Activated CD4-positive, alpha-beta T cell treated with anti-CD3 and anti-CD28 coated beads for 36 hours (primary cell): ENCODE results near the gene B9D2. TPM values are rescaled to one million over a fixed set of nuclear protein-coding genes. Genes with fewer than 3 reads are reported as not detected.
"Not testable (repeated sequence)": the region's sequence is repeated elsewhere in the genome, so short reads cannot be mapped to it uniquely, and the experiment has no call there.

ENCODE experiments used
- ATAC-seq: fragments of 200-7000 bp; cut with Tn5 transposase; one replicate; pipeline ENCODE4 v1.10.0; 2021; ENCODE audit warnings: mild to moderate bottlenecking, moderate library complexity
- CTCF ChIA-PET: fragments of 350-600 bp; sonication (Branson Sonifier 250); formaldehyde crosslinking; loops from one replicate; lab custom pipeline; 2021; ENCODE audit warnings: antibody characterized with exemption; lab: Charles Lee
- POLR2A ChIA-PET: fragments of 350-600 bp; sonication (Branson Sonifier 250); formaldehyde crosslinking; loops from one replicate; lab custom pipeline; 2021; ENCODE audit warnings: antibody characterized with exemption, inconsistent platforms; lab: Charles Lee
- DNase-seq: peaks from one replicate; pipeline ENCODE4 v3.0.0-alpha.2; 2020
- H3K27ac Mint-ChIP-seq: one replicate; pipeline ENCODE4 v1.8.0; 2021; ENCODE audit warnings: mixed read lengths
- H3K27me3 Mint-ChIP-seq: one replicate; pipeline ENCODE4 v1.8.0; 2021; ENCODE audit warnings: mixed read lengths
- H3K36me3 Mint-ChIP-seq: one replicate; pipeline ENCODE4 v1.8.0; 2021; ENCODE audit warnings: low read depth, mixed read lengths
- H3K4me1 Mint-ChIP-seq: one replicate; pipeline ENCODE4 v1.8.0; 2021; ENCODE audit warnings: mixed read lengths
- H3K4me3 Mint-ChIP-seq: one replicate; pipeline ENCODE4 v1.8.0; 2021; ENCODE audit warnings: mild to moderate bottlenecking, moderate library complexity, mixed read lengths
- H3K9me3 Mint-ChIP-seq: one replicate; pipeline ENCODE4 v1.8.0; 2021; ENCODE audit warnings: low read depth, mixed read lengths
- intact Hi-C, 2 experiments: fragments of 100-400 bp; cut with DNase I in 1 of 2; cut with micrococcal nuclease in 1 of 2; formaldehyde crosslinking; loops; one replicate each; pipeline versions ENCODE4 v1.14.2 to v1.15.1; 2022 to 2024; cut with DNase I, micrococcal nuclease
- total RNA-seq, 2 experiments: library from RNA; stranded (reverse); gene quantifications; one replicate each; pipeline ENCODE4 v1.2.3, GENCODE V29; 2021

Gene B9D2
- total RNA-seq, 2 experiments from 2014 or later, result 4.0 to 5.2 TPM

DNA sequence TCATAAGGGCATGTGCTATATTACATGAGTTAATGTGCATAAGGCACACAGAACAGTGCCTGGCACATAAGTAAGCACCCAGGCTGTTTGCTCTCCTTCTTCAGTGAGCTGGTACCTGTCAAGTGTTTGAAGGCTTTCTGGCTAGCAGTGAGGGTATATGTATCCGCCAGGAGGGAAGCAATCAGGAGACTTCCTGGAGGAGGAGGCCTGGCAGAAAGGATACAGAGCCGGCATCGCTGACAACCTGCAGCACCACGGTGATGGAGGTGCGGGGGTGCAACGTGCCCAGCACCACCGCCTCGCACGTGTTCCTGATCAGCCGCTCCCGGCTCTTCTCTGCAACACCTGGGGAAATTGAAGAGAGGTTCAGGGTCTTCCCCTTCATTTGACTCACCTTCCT is 27.7 kb upstream of the B9D2 start:
- DNase-seq, result no peak
- intact Hi-C loops, result no loop called here
- POLR2A ChIA-PET, result no interaction called here
- no peak for ATAC-seq
- Mint-ChIP-seq H3K9me3 (no peaks in the 10 kb centered on the region), H3K36me3 (peaks cover 25% of the 10 kb centered on the region), H3K4me1 (peaks cover 12% of the 10 kb centered on the region), H3K4me3 (no peak overlapping the region), H3K27ac (no peak overlapping the region), H3K27me3 (no peaks in the 10 kb centered on the region)
- CTCF ChIA-PET, result no interaction called here

DNA sequence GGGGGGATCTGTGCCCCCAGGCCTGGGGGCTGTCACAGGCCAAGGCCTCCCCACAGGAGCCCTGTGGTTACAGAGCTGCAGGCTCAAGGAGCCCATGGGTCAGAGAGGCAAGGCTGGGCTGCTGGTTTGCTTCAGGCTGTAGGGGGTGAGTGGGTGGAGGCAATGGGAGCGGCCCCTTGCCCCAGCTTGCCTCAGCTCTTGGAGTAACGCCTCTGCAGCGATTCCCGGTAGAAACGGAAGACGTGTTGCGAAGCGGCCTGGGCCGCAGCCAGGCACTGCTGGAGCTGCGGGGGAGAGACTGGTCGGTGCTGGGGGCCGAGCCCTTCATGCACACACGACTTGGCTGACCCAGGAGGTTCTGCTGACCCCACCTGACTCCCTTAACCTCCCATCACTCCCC is 22.5 kb upstream of the B9D2 start:
- CTCF ChIA-PET, result interaction anchor here (0.6 to 0.7 kb wide), 2 partner anchors 161 to 211 kb away, joined by 3 read pairs; no protein-coding TSS in a partner anchor
- intact Hi-C loops, result no loop called here

DNA sequence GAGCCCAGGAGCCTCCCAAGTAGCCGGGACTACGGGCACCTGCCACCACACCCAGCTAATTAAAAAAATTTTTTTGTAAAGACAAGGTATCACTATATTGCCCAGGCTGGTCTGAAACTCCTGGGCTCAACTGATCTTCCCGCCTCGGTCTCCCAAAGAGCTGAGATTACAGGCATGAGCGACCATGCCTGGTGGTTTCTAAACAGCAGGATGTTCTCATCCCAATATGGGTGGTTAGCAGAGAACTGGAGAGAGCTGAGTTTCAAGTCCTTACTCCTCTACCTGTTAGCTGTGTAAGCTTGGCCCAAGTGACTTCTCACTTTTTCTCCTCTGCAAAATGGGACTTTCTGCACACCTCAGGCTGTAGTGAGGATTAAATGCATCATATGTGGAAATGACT is 20.4 kb upstream of the B9D2 start:
- DNase-seq (no peak), ATAC-seq (peak; percentile 9)
- Mint-ChIP-seq H3K27me3 (no peaks in the 10 kb centered on the region), H3K9me3 (no peaks in the 10 kb centered on the region), H3K36me3 (peaks cover 16% of the 10 kb centered on the region), H3K4me1 (no peaks in the 10 kb centered on the region), H3K27ac (no peak overlapping the region), H3K4me3 (no peak overlapping the region)
- intact Hi-C loops, result no loop called here
- POLR2A ChIA-PET, result interaction anchor here (0.7 kb wide), 2 partner anchors 9 to 90 kb away, joined by 4 to 5 read pairs; no protein-coding TSS in a partner anchor
- CTCF ChIA-PET, result interaction anchor here (0.6 kb wide), 1 partner anchor 55 kb away, joined by 3 read pairs; the partner anchor contains the start of gene DMAC2

More for the DNA sequence above, 22.5 kb upstream of the B9D2 start:
- DNase-seq, result no peak
- POLR2A ChIA-PET, result no interaction called here
- H3K4me1 Mint-ChIP-seq, result no peaks in the 10 kb centered on the region
- H3K4me3 Mint-ChIP-seq, result no peak overlapping the region
- H3K27me3 Mint-ChIP-seq, result no peaks in the 10 kb centered on the region
- H3K9me3 Mint-ChIP-seq, result no peaks in the 10 kb centered on the region
- H3K36me3 Mint-ChIP-seq, result peaks cover 23% of the 10 kb centered on the region
- no peak overlapping the region for H3K27ac Mint-ChIP-seq
- ATAC-seq, result no peak

DNA sequence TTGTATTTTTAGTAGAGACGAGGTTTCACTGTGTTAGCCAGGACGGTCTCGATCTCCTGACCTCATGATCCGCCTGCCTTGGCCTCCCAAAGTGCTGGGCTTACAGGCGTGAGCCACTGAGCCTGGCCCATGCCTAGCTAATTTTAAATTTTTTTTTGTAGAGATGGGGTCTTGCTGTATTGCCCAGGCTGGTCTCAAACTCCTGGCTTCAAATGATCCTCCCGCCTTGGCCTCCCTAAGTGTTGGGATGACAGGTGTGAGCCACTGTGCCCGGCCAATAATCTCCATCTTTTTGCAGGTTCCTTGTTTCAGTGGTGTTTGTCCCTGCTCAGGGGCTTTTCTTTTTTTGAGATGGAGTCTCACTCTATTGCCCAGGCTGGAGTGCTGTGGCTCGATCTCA is 17.6 kb upstream of the B9D2 start:
- H3K27me3 Mint-ChIP-seq, intact Hi-C loops, DNase-seq, H3K36me3 Mint-ChIP-seq, H3K9me3 Mint-ChIP-seq, H3K27ac Mint-ChIP-seq, ATAC-seq, H3K4me3 Mint-ChIP-seq: not testable (repeated sequence)
- CTCF ChIA-PET, result interaction anchor here (0.7 to 1.2 kb wide), 3 partner anchors 16 to 90 kb away, joined by 3 to 4 read pairs (median 3); partner anchors contain the start of gene B9D2
- peaks cover 10% of the 10 kb centered on the region for H3K4me1 Mint-ChIP-seq
- POLR2A ChIA-PET, result interaction anchor here (0.6 kb wide), 2 partner anchors 45 to 92 kb away, joined by 3 to 6 read pairs; no protein-coding TSS in a partner anchor

DNA sequence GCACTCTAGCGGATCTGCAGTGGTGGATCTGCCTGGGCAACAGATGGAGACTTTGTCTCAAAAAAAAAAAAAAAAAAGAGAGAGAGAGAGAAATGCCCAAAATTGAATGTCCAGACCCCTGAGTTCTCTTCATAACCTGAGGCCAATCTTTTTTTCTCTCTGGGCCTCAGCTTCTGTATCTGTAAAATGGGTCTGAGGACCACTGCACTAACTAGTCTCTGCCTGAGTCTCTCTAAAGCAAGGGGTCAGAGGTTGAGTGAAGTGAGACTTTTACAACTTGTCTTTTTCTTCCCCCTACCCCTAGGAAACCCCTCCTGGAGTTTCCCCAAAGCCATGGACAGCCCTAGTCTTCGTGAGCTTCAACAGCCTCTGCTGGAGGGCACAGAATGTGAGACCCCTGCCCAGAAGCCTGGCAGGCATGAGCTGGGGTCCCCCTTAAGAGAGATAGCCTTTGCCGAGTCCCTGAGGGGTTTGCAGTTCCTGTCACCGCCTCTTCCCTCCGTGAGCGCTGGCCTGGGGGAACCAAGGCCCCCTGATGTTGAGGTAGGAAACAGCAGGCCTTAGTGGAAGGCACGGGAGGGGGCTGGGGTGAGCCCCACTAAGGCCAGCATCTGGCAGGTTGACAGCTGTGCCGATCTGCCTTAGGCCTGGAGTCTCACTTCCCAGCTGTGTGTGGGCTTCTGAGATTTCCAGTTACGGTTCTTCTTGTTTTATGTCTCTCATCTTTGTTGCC is 14.2 kb upstream of the B9D2 start:
- no peaks in the 10 kb centered on the region for H3K27me3 Mint-ChIP-seq
- ChIA-PET CTCF (interaction anchor here (1.0 kb wide), 1 partner anchor 24 kb away, joined by 3 read pairs; no protein-coding TSS in a partner anchor), POLR2A (no interaction called here)
- ATAC-seq (no peak), DNase-seq (peak; percentile 23)
- intact Hi-C loops, result no loop called here
- H3K9me3 Mint-ChIP-seq, result no peaks in the 10 kb centered on the region
- no peak overlapping the region for H3K4me3 Mint-ChIP-seq
- H3K36me3 Mint-ChIP-seq, result peaks cover 5% of the 10 kb centered on the region
- H3K4me1 Mint-ChIP-seq, result peaks cover 17% of the 10 kb centered on the region
- no peak overlapping the region for H3K27ac Mint-ChIP-seq

DNA sequence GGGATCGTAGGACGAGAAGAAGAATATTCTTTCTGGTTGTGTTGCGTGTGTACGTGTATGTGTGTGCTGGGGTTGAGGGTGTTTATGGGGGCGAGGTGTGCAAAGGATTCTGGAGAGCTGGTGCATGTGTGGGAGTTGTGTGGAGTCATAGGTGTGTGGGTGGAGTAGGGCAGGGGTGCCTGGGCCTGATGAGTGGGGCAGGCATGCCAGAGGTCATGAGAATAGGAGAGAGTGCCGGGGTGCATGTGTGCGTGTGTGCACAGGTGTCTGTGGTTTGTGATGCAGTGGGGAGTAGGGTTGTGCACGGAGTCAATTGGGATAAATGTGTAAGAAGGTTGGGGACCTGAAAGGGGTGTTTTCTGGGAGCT is 13.0 kb upstream of the B9D2 start:
- intact Hi-C loops, result no loop called here
- Mint-ChIP-seq H3K4me1 (peaks cover 17% of the 10 kb centered on the region), H3K27ac (peak overlapping the region; percentile 11), H3K36me3 (no peaks in the 10 kb centered on the region), H3K9me3 (no peaks in the 10 kb centered on the region), H3K4me3 (peak overlapping the region; percentile 47), H3K27me3 (no peaks in the 10 kb centered on the region)
- ATAC-seq (peak; percentile 62), DNase-seq (peak; percentile 52)
- ChIA-PET CTCF (interaction anchor here (0.8 to 1.4 kb wide), 2 partner anchors 12 to 223 kb away, joined by 3 to 5 read pairs; partner anchors contain the start of gene B9D2), POLR2A (interaction anchor here (1.4 kb wide), 1 partner anchor 14 kb away, joined by 5 read pairs; no protein-coding TSS in a partner anchor)

DNA sequence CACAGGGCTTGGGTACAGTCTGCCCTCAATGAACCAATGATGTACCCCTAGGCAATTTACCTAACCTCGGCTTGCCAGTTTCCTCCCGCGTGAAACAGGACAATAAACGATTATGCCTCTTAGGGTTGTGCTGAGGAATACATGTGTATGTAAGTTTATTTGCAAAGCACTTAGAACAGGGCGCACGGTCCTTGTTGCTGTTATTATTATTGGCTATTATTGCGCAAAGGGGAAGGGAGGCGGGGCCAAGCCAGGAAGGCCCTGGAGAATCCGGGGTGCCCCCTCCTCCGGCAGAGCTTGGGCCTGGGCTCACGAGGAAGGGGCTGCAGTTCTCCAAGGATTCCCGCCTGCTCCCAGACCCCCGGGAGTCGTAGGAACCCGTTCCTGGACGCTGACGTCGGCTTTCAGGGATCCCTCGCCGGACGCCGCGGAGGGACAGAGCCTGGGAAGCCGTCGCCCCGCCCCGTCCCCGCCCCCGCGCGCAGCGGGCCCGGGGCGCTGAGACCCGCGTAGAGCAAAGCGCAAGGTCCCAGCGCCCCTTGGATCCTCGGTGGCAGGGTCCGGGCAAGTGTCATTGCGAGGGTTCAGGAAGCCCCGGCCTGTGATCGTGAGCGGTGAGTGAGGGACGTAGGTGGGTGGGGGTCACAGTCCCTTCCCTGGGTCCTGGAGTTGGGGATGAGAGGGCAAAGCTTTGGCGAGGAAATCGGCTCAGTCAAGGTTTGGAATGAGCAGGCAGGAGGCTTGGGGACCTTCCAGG is 12.5 kb upstream of the B9D2 start, which contains the start of gene TMEM91:
Gene TMEM91 (plus strand): TSS at position 293 of the 757 bp plus-strand sequence. CDS start 1,777 bp downstream, outside the sequence.
- DNase-seq, result peak; percentile 37
- intact Hi-C loops, result no loop called here
- H3K4me1 Mint-ChIP-seq, result peaks cover 17% of the 10 kb centered on the region
- H3K9me3 Mint-ChIP-seq, result no peaks in the 10 kb centered on the region
- ATAC-seq, result peak; percentile 43
- no peaks in the 10 kb centered on the region for H3K27me3 Mint-ChIP-seq
- CTCF ChIA-PET, result interaction anchor here (0.8 to 1.4 kb wide), 2 partner anchors 12 to 224 kb away, joined by 3 to 5 read pairs; partner anchors contain the start of gene B9D2
- H3K36me3 Mint-ChIP-seq, result no peaks in the 10 kb centered on the region
- H3K27ac Mint-ChIP-seq, result peak within 1 kb of the TSS; percentile 63
- POLR2A ChIA-PET, result interaction anchor here (1.4 kb wide), 1 partner anchor 13 kb away, joined by 5 read pairs; no protein-coding TSS in a partner anchor
- H3K4me3 Mint-ChIP-seq, result peak within 1 kb of the TSS; percentile 47

DNA sequence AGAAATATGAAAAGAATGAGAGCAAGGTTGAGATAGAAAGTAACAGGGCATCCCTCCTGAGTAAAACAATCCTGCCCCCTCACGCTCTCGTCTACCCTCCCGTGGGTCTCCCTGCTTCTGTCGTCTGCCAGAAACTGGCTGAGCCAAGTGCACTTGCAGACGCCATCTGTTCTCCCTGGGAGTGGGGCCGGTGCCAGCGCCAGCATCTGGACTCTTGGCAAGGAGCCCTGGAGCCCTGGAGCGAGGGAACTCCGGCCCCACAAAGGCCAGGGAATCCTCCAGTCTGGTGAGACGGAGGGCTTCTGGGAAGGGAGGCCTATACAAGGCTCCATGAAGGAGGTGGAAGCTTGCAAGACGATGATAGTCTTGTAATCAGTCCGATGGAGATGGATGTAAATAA is 10.0 kb upstream of the B9D2 start:
- ATAC-seq (no peak), DNase-seq (no peak)
- no peak overlapping the region for H3K27ac Mint-ChIP-seq
- ChIA-PET POLR2A (no interaction called here), CTCF (interaction anchor here (0.6 kb wide), 1 partner anchor 112 kb away, joined by 3 read pairs; no protein-coding TSS in a partner anchor)
- peaks cover 17% of the 10 kb centered on the region for H3K4me1 Mint-ChIP-seq
- H3K4me3 Mint-ChIP-seq, result no peak overlapping the region
- H3K9me3 Mint-ChIP-seq, result no peaks in the 10 kb centered on the region
- no peaks in the 10 kb centered on the region for H3K36me3 Mint-ChIP-seq
- H3K27me3 Mint-ChIP-seq, result no peaks in the 10 kb centered on the region
- intact Hi-C loops, result no loop called here

DNA sequence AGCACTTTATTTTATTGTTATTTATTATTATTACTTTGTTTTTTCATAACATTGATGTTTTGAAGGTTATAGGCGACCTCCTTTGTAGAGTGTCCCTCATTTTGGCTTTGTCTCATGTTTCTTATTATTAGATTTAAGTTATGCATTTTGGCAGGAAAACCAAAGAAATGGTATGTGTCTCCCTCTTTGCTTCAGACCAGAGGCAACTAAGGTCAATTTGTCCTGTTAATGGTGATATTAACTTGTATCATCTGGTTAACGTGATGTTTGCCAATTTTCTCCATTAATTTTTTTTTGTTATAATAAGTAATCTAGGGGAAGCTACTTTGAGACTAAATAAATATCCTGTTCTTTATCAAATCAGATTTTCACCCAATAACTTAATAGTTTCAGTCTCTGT is 8.6 kb upstream of the B9D2 start:
- H3K36me3 Mint-ChIP-seq, result no peaks in the 10 kb centered on the region
- no peak for ATAC-seq
- intact Hi-C loops, result no loop called here
- H3K27me3 Mint-ChIP-seq, result no peaks in the 10 kb centered on the region
- no peak overlapping the region for H3K4me3 Mint-ChIP-seq
- no peak overlapping the region for H3K27ac Mint-ChIP-seq
- H3K9me3 Mint-ChIP-seq, result no peaks in the 10 kb centered on the region
- peaks cover 21% of the 10 kb centered on the region for H3K4me1 Mint-ChIP-seq
- ChIA-PET CTCF (no interaction called here), POLR2A (no interaction called here)
- DNase-seq, result no peak

DNA sequence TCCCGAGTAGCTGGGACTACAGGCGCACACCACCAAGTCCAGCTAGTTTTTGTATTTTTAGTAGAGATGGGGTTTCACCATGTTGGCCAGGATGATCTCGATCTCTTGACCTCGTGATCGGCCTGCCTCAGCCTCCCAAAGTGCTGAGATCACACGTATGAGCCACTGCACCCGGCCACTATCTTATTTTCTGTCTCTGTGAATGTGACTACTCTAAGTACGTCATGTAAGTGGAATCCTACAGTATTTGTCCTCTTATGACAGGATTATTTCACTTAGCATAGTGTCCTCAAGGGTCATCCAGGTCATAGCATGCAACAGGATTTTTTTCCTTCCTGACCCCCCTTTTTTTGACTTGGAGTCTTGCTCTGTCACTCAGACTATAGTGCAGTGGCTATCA is 7.6 kb upstream of the B9D2 start:
- ATAC-seq, result no peak
- no peak for DNase-seq
- peaks cover 11% of the 10 kb centered on the region for H3K4me1 Mint-ChIP-seq
- no peaks in the 10 kb centered on the region for H3K36me3 Mint-ChIP-seq
- H3K9me3 Mint-ChIP-seq, result no peaks in the 10 kb centered on the region
- H3K4me3 Mint-ChIP-seq, result no peak overlapping the region
- no peaks in the 10 kb centered on the region for H3K27me3 Mint-ChIP-seq
- intact Hi-C loops, result no loop called here
- ChIA-PET CTCF (no interaction called here), POLR2A (no interaction called here)
- no peak overlapping the region for H3K27ac Mint-ChIP-seq

DNA sequence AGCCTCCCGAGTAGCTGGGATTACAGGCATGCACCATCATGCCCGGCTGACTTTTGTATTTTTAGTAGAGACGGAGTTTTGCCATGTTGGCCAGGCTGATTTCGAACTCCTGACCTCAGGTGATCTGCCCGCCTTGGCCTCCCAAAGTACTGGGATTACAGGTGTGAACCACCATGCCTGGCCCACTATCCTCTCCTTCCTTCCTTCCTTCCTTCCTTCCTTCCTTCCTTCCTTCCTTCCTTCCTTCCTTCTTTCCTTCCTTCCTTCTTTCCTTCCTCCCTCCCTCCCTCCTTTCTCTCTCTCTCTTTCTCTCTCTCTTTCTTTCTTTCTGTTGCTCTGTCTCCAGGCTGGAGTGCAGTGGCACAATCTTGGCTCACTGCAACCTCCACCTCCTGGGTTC is 7.2 kb upstream of the B9D2 start:
- H3K9me3 Mint-ChIP-seq, H3K27me3 Mint-ChIP-seq, H3K4me3 Mint-ChIP-seq, intact Hi-C loops, H3K36me3 Mint-ChIP-seq, ATAC-seq, POLR2A ChIA-PET, H3K27ac Mint-ChIP-seq, DNase-seq: not testable (repeated sequence)
- peaks cover 14% of the 10 kb centered on the region for H3K4me1 Mint-ChIP-seq
- CTCF ChIA-PET, result interaction anchor here (0.6 kb wide), 1 partner anchor 18 kb away, joined by 4 read pairs; no protein-coding TSS in a partner anchor
